IMR-90 (cell line): Measurements from ENCODE around the gene RALGAPA2. TPM values are rescaled to one million over a fixed set of nuclear protein-coding genes. Genes with fewer than 3 reads are reported as not detected.

ENCODE experiments used
- ATAC-seq: fragments of 200-7000 bp; cut with Tn5 transposase; 2 replicates; pipeline ENCODE4 v1.9.1; 2020; ENCODE audit warnings: low read depth, mild to moderate bottlenecking, moderate library complexity
- BruUV-seq: library from RNA; stranded (reverse); fragments of 400-500 nt; replicated peaks from 2 replicates; lab custom pipeline; 2021; lab: Mats Ljungman, UMichigan
- CTCF ChIA-PET: fragments of 300-600 bp; formaldehyde crosslinking; extraction: SDS; loops from one replicate; lab custom pipeline; 2021; ENCODE audit warnings: antibody characterized with exemption; lab: Yijun Ruan, JAX
- POLR2A ChIA-PET: fragments of 300-600 bp; sonication (Branson Sonifier 250); formaldehyde crosslinking; loops from one replicate; lab custom pipeline; 2022; ENCODE audit warnings: antibody characterized with exemption; ENCODE audit not compliant: unreplicated experiment; lab: Charles Lee
- DNase-seq: peaks from one replicate; pipeline ENCODE4 v3.0.0; 2013
- H2AFZ ChIP-seq: replicated peaks from 2 replicates; pipeline ENCODE3; 2013; ENCODE audit warnings: low read length, mild to moderate bottlenecking; ENCODE audit not compliant: poor library complexity
- H2AK5ac ChIP-seq: 2 replicates; pipeline ENCODE4 v1.6.1; 2013; ENCODE audit warnings: low read depth, low read length, inconsistent platforms
- H2AK9ac ChIP-seq: replicated peaks from 2 replicates; pipeline ENCODE3; 2013; ENCODE audit warnings: mild to moderate bottlenecking, low read depth, low read length, moderate library complexity; ENCODE audit not compliant: poor library complexity
- H2BK120ac ChIP-seq: 2 replicates; pipeline ENCODE4 v1.6.1; 2013; ENCODE audit warnings: low read depth, low read length, inconsistent platforms
- H2BK15ac ChIP-seq: 3 replicates; pipeline ENCODE4 v1.6.1; 2013; ENCODE audit warnings: low read depth, low read length, inconsistent platforms
- H2BK20ac ChIP-seq: 2 replicates; pipeline ENCODE4 v1.6.1; 2013; ENCODE audit warnings: low read depth, mild to moderate bottlenecking, inconsistent platforms, low read length, moderate library complexity
- H2BK5ac ChIP-seq: 2 replicates; pipeline ENCODE4 v1.6.1; 2013; ENCODE audit warnings: mild to moderate bottlenecking, low read depth, low read length, inconsistent platforms; ENCODE audit not compliant: poor library complexity, severe bottlenecking
- H3K14ac ChIP-seq: replicated peaks from 2 replicates; pipeline ENCODE4 v1.6.1; 2013; ENCODE audit warnings: low read depth, low read length, inconsistent platforms
- H3K18ac ChIP-seq: 2 replicates; pipeline ENCODE4 v1.6.1; 2013; ENCODE audit warnings: low read depth, low read length, control low read depth
- H3K23ac ChIP-seq: 2 replicates; pipeline ENCODE4 v1.6.1; 2013; ENCODE audit warnings: low read depth, low read length, inconsistent platforms
- H3K27ac ChIP-seq: 2 replicates; pipeline ENCODE4 v1.5.1; 2013; ENCODE audit warnings: mild to moderate bottlenecking, control low read depth, low read length; ENCODE audit not compliant: insufficient read depth
- H3K27me3 ChIP-seq: 2 replicates; pipeline ENCODE4 v1.6.1; 2013; ENCODE audit warnings: low read length; ENCODE audit not compliant: control insufficient read depth, insufficient read depth
- H3K36me3 ChIP-seq: 2 replicates; pipeline ENCODE4 v1.6.1; 2013; ENCODE audit warnings: low read length, mixed read lengths; ENCODE audit not compliant: control insufficient read depth, insufficient read depth
- H3K4ac ChIP-seq: 2 replicates; pipeline ENCODE4 v1.6.1; 2013; ENCODE audit warnings: low read depth, low read length, inconsistent platforms
- H3K4me1 ChIP-seq: 2 replicates; pipeline ENCODE4 v1.6.1; 2013; ENCODE audit warnings: low read length, mixed read lengths; ENCODE audit not compliant: control insufficient read depth, insufficient read depth
- H3K4me2 ChIP-seq: 2 replicates; pipeline ENCODE4 v1.6.1; 2013; ENCODE audit warnings: low read depth, mild to moderate bottlenecking, control low read depth, low read length, moderate library complexity
- H3K4me3 ChIP-seq: 2 replicates; pipeline ENCODE4 v1.5.1; 2013; ENCODE audit warnings: low read depth, mild to moderate bottlenecking, control low read depth, low read length, moderate library complexity; ENCODE audit not compliant: insufficient read depth
- H3K56ac ChIP-seq: 2 replicates; pipeline ENCODE4 v1.6.1; 2013; ENCODE audit warnings: low read length, inconsistent platforms; ENCODE audit not compliant: insufficient read depth; ENCODE audit errors: extremely low read depth
- H3K79me1 ChIP-seq, 2 experiments: 2 replicates each; pipeline ENCODE4 v1.6.1; 2013; ENCODE audit warnings: low read length in 2 of 2, inconsistent platforms in 1 of 2, low read depth in 1 of 2
- H3K9ac ChIP-seq: 2 replicates; pipeline ENCODE4 v1.6.1; 2013; ENCODE audit warnings: low read depth, low read length, control low read depth
- H3K9me1 ChIP-seq: 2 replicates; pipeline ENCODE4 v1.6.1; 2013; ENCODE audit warnings: low read length, inconsistent platforms; ENCODE audit not compliant: insufficient read depth
- H3K9me3 ChIP-seq: 2 replicates; pipeline ENCODE4 v1.6.1; 2013; ENCODE audit warnings: low read length; ENCODE audit not compliant: control insufficient read depth, insufficient read depth
- H4K20me1 ChIP-seq: 2 replicates; pipeline ENCODE4 v1.6.1; 2013; ENCODE audit warnings: low read length, inconsistent platforms; ENCODE audit not compliant: insufficient read depth
- H4K5ac ChIP-seq: 2 replicates; pipeline ENCODE4 v1.6.1; 2013; ENCODE audit warnings: mild to moderate bottlenecking, low read depth, low read length, control low read depth
- H4K8ac ChIP-seq, 2 experiments: 2 replicates each; pipeline ENCODE4 v1.6.1; 2013; ENCODE audit warnings: low read depth in 2 of 2, low read length in 2 of 2, control low read depth in 1 of 2, inconsistent platforms in 1 of 2
- H4K91ac ChIP-seq: 2 replicates; pipeline ENCODE4 v1.6.1; 2013; ENCODE audit warnings: low read depth, low read length, inconsistent platforms; ENCODE audit not compliant: insufficient read depth
- BHLHE40 ChIP-seq: fragments of 150-350 bp; IDR thresholded peaks from 2 replicates; pipeline ENCODE4 v1.6.1; 2016; ENCODE audit warnings: mild to moderate bottlenecking, low read depth, low read length
- CHD1 ChIP-seq: IDR thresholded peaks from 2 replicates; pipeline ENCODE4 v1.6.1; 2012; ENCODE audit warnings: low read depth, low read length, improper control_type of control experiment
- CTCF ChIP-seq: conservative IDR thresholded peaks from 2 replicates; pipeline ENCODE4 v1.5.1; 2012; ENCODE audit warnings: mild to moderate bottlenecking, low read depth, low read length, improper control_type of control experiment
- FOS ChIP-seq: fragments of 150-350 bp; IDR thresholded peaks from 2 replicates; pipeline ENCODE4 v1.6.1; 2016; ENCODE audit warnings: low read depth, low read length
- MAFK ChIP-seq: IDR thresholded peaks from 2 replicates; pipeline ENCODE4 v1.6.1; 2012; ENCODE audit warnings: low read depth, low read length, improper control_type of control experiment
- MAZ ChIP-seq: IDR thresholded peaks from 2 replicates; pipeline ENCODE4 v1.6.1; 2012; ENCODE audit warnings: low read depth, mild to moderate bottlenecking, low read length, improper control_type of control experiment, moderate library complexity, borderline replicate concordance
- NFE2L2 ChIP-seq: fragments of 150-350 bp; IDR thresholded peaks from 2 replicates; pipeline ENCODE4 v1.6.1; 2016; ENCODE audit warnings: low read depth, mild to moderate bottlenecking, low read length
- WGBS, 2 experiments: methylation state at CpG; one replicate each; pipeline versions ENCODE4 v1.1.5 to v1.1.7; 2013; ENCODE audit warnings: missing lambda C conversion rate in 2 of 2; ENCODE audit not compliant: insufficient read length in 1 of 2; ENCODE audit errors: extremely low coverage in 2 of 2; 5-methylcytosine and 5-hydroxymethylcytosine counted together
- dilution Hi-C: fragments of 300-500 bp; cut with HindIII; formaldehyde crosslinking; loops from one replicate; pipeline ENCODE4 v1.14.3; 2018; ENCODE audit warnings: low sequenced_read_pairs; ENCODE audit not compliant: unreplicated experiment
- in situ Hi-C: fragments of 300-500 bp; cut with MboI; formaldehyde crosslinking; loops from 3 replicates; pipeline ENCODE4 v1.14.3; 2019; ENCODE audit warnings: low sequenced_read_pairs, inconsistent platforms, mixed read lengths
- intact Hi-C: fragments of 100-400 bp; cut with micrococcal nuclease; formaldehyde crosslinking; loops from 2 replicates; pipeline ENCODE4 v1.10.0; 2022
- polyA plus RNA-seq, 3 experiments: library from polyadenylated mRNA; depleted of rRNA; stranded (reverse); fragments of >200 nt; gene quantifications; 2 replicates each; pipeline ENCODE4 v1.2.3, GENCODE V29; 2012; ENCODE audit warnings: low replicate concordance in 1 of 3
- total RNA-seq: library from RNA; depleted of rRNA; stranded (reverse); fragments of >200 nt; gene quantifications from 2 replicates; pipeline ENCODE4 v1.2.3, GENCODE V29; 2012

RALGAPA2 gene
- total and polyA plus RNA-seq, 2 of the 4 experiments (the other 2 are of a cell fraction): 1.3 to 3.9 TPM

GRCh38 chr20:20597966-20598365, 114.5 kb downstream of the RALGAPA2 start:
- H3K14ac ChIP-seq: no peak overlapping the region
- H3K36me3 ChIP-seq: peaks cover 2% of the 10 kb centered on the region
- DNase-seq (no peak), ATAC-seq (no peak)
- BruUV-seq: no TSS peak
- no peaks in the 10 kb centered on the region for H3K27me3 ChIP-seq
- ChIA-PET POLR2A (no interaction called here), CTCF (no interaction called here)
- H3K9me1 ChIP-seq: no peaks in the 10 kb centered on the region
- no peak overlapping the region for H4K8ac ChIP-seq
- H2BK5ac ChIP-seq: no peak overlapping the region
- no peak overlapping the region for H3K4me3 ChIP-seq
- H2BK120ac ChIP-seq: no peak overlapping the region
- no peak overlapping the region for H3K23ac ChIP-seq
- no peak overlapping the region for H2BK15ac ChIP-seq
- no peak overlapping the region for H2AK5ac ChIP-seq
- no peaks in the 10 kb centered on the region for H3K79me1 ChIP-seq
- no peak overlapping the region for H3K56ac ChIP-seq
- H4K5ac ChIP-seq: no peak overlapping the region
- dilution Hi-C loops: no loop called here
- WGBS, 2 experiments: no CpG with 5 or more reads among the region's 2 CpGs
- H3K4me1 ChIP-seq: peaks cover 2% of the 10 kb centered on the region
- no peak overlapping the region for H2BK20ac ChIP-seq
- no peak overlapping the region for H2AK9ac ChIP-seq
- in situ Hi-C loops: loop anchor here (10.0 kb wide), 1 partner anchor 513 kb away; no protein-coding TSS in a partner anchor
- no peak for TF ChIP-seq BHLHE40
- TF ChIP-seq CHD1: no peak
- TF ChIP-seq MAFK: no peak
- TF ChIP-seq MAZ: no peak
- no peak for TF ChIP-seq NFE2L2
- TF ChIP-seq FOS: no peak
- no peak for TF ChIP-seq CTCF
- H3K18ac ChIP-seq: no peak overlapping the region
- intact Hi-C loops: loop anchor here (10.0 kb wide), 1 partner anchor 693 kb away; no protein-coding TSS in a partner anchor
- H4K91ac ChIP-seq: no peak overlapping the region
- no peak overlapping the region for H3K4ac ChIP-seq
- H4K20me1 ChIP-seq: 0 out of 2 replicates have a peak, but pooled peaks cover 4% of the 10 kb centered on the region
- no peaks in the 10 kb centered on the region for H3K9me3 ChIP-seq
- H3K27ac ChIP-seq: no peak overlapping the region
- no peak overlapping the region for H3K4me2 ChIP-seq
- no peak overlapping the region for H2AFZ ChIP-seq
- no peak overlapping the region for H3K9ac ChIP-seq
